Thoracic aorta (tissue), 2 donors: ENCODE data around the gene TRPM5. TPM values are rescaled to one million over a fixed set of nuclear protein-coding genes. Genes with fewer than 3 reads are reported as not detected.

Source experiments
- ATAC-seq: fragments of 150-250 bp; one replicate; pipeline ENCODE4 v1.8.0; 2017; ENCODE audit warnings: low read depth; ENCODE audit not compliant: insufficient number of reproducible peaks, low FRiP score
- DNase-seq: peaks from one replicate; pipeline ENCODE4 v3.0.0-alpha.2; 2020; ENCODE audit warnings: low spot score
- H3K27ac ChIP-seq, 2 donors: fragments of 200-600 bp; sonication (generic); 1 replicate in 1 of 2; 2 replicates in 1 of 2; pipeline ENCODE4 v1.5.1; 2016; ENCODE audit warnings: mild to moderate bottlenecking in 2 of 2, moderate library complexity in 2 of 2
- H3K27me3 ChIP-seq: fragments of 200-600 bp; sonication (generic); replicated peaks from 2 replicates; pipeline ENCODE4 v1.6.0; 2016; ENCODE audit warnings: mild to moderate bottlenecking; ENCODE audit not compliant: insufficient read depth
- H3K36me3 ChIP-seq: fragments of 200-600 bp; sonication (generic); one replicate; pipeline ENCODE4 v1.5.1; 2016
- H3K4me1 ChIP-seq, 2 donors: fragments of 200-600 bp; sonication (generic); 1 replicate in 1 of 2; 2 replicates in 1 of 2; pipeline versions ENCODE4 v1.5.1 to v1.6.0; 2016; ENCODE audit warnings: low read depth in 2 of 2, mild to moderate bottlenecking in 1 of 2; ENCODE audit not compliant: control insufficient read depth in 1 of 2
- H3K4me3 ChIP-seq: fragments of 200-600 bp; sonication (generic); 2 replicates; pipeline ENCODE4 v1.5.1; 2016; ENCODE audit warnings: mild to moderate bottlenecking
- H3K9me3 ChIP-seq: fragments of 200-600 bp; sonication (generic); 2 replicates; pipeline ENCODE4 v1.5.1; 2016
- CTCF ChIP-seq: fragments of 200-600 bp; sonication (generic); IDR thresholded peaks from one replicate; pipeline ENCODE4 v1.5.1; 2019; ENCODE audit warnings: antibody characterized with exemption
- total RNA-seq, 2 donors: library from RNA; depleted of rRNA; stranded (reverse); fragments of >200 nt; gene quantifications; one replicate each; pipeline versions ENCODE4 v1.1.0 to v1.2.3, GENCODE V29; 2016

Gene TRPM5
- total RNA-seq, 2 donors from 2014 or later: not detected

- H3K27ac ChIP-seq: no peak overlapping the region
- H3K9me3 ChIP-seq: no peaks in the 10 kb centered on the region
- no peaks in the 10 kb centered on the region for H3K36me3 ChIP-seq
- H3K4me1 ChIP-seq: no peaks in the 10 kb centered on the region
- no peak for TF ChIP-seq CTCF
- ATAC-seq (no peak), DNase-seq (no peak)
- no peaks in the 10 kb centered on the region for H3K27me3 ChIP-seq
- H3K4me3 ChIP-seq: no peak overlapping the region
Measured at GRCh38 chr11:2464451-2465165, 20.3 kb upstream of the TRPM5 start.

- H3K27me3 ChIP-seq: no peaks in the 10 kb centered on the region
- no peaks in the 10 kb centered on the region for H3K36me3 ChIP-seq
- DNase-seq (no peak), ATAC-seq (no peak)
- H3K4me3 ChIP-seq: no peak overlapping the region
- no peaks in the 10 kb centered on the region for H3K4me1 ChIP-seq
- no peak for TF ChIP-seq CTCF
- no peak overlapping the region for H3K27ac ChIP-seq
- H3K9me3 ChIP-seq: no peaks in the 10 kb centered on the region
Measured at GRCh38 chr11:2463766-2464277, 19.5 kb upstream of the TRPM5 start.

DNA sequence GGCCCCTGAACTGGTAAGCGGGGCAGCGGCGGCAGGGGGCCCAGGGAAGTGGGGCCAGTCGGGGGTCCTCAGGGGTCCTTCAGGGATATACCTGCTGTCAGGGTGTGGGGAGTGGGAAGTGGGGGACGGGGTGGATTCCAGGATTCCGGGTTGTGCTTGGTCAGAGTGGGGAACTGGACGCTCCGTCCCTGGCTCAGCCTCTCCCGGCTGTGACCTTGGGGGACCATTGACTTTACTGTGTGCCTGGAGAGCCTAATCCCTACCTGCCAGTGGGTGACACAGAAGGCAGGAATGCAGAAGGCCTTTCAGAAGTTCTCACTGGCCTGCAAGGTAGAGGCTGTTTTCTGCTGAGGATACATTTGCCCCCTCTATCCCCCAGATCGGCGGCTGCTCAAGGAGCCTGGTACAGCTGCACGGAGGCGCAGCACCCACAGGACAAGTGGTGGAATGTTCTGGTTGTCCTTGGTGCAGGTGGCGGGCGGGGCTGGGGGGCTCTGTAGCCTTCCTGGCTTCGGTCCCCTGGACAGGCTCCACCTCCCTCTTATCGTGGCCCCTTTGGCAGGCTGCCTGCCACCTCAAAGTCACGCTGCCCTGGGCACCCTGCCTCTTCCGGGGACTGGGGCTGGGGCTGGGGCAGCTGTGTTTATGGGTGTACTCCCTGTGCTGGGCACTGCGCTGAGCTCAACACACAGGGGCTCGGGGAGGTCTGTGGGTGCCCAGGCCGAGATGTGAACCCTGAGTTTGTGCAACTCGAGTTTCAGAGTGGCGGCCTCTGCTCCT, 18.9 kb upstream of the TRPM5 start:
- TF ChIP-seq CTCF: no peak
- Histone ChIP-seq H3K27me3 (no peaks in the 10 kb centered on the region), H3K4me1 (no peaks in the 10 kb centered on the region), H3K4me3 (no peak overlapping the region), H3K9me3 (no peaks in the 10 kb centered on the region), H3K27ac (no peak overlapping the region), H3K36me3 (no peaks in the 10 kb centered on the region)
- no peak for DNase-seq
- no peak for ATAC-seq

DNA sequence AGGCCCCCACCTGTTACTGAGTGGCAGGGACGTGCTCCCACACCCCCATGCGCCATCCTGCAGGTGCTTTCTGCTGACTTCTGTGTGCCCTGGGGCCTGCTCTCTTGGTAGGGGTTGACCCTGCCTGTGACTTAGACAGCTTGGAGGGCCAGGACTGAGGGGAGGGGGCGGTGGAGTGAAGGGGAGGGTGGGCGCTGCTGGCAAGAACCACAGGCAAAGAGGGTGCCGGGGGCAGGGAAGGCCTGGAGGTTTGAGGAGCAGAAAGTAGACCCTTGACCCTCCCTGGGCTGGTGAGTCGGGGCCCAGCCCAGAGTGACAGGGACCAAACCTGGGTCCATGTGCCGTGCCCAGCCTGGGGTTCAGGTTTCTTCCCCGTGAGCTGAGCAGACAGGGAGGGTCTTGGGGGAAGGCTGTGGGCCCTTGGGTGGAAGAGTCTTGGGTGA, 18.2 kb upstream of the TRPM5 start:
- Histone ChIP-seq H3K4me3 (no peak overlapping the region), H3K36me3 (no peaks in the 10 kb centered on the region), H3K27ac (no peak overlapping the region), H3K27me3 (no peaks in the 10 kb centered on the region), H3K9me3 (no peaks in the 10 kb centered on the region), H3K4me1 (no peaks in the 10 kb centered on the region)
- no peak for TF ChIP-seq CTCF
- ATAC-seq (no peak), DNase-seq (no peak)

DNA sequence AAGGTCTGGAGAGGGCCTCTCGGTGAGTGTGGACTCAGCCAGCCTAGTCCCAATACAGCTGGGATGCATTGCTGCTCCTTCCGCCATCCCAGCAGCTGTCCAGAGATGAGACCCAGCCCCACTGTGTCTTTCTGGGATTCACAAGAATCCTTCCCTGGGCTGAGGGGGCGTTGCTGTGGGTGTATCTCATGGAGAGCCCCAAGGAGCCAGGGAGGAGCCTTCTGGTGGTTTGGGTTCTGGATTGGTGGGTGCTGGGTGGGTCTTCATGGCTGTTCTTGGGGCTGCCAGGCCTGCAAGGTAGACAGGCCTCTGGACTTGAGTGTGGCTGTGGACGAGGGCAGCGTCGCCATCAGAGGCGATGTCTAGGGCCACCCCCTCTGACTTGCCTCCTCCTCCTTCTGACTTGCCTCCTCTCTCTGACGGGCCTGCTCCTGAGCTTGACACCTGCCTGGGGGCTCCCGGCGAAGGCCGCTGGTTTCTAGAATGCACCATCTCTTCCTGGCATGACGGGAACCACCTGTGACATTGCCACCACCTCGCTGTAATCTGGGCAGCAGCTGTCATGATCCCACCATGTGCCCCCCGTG, 17.7 kb upstream of the TRPM5 start:
- H3K27me3 ChIP-seq: no peaks in the 10 kb centered on the region
- no peak overlapping the region for H3K4me3 ChIP-seq
- no peaks in the 10 kb centered on the region for H3K9me3 ChIP-seq
- TF ChIP-seq CTCF: no peak
- no peaks in the 10 kb centered on the region for H3K4me1 ChIP-seq
- no peaks in the 10 kb centered on the region for H3K36me3 ChIP-seq
- ATAC-seq (no peak), DNase-seq (no peak)
- H3K27ac ChIP-seq: no peak overlapping the region
